ENCODE measurements around the gene RFFL.

DNA sequence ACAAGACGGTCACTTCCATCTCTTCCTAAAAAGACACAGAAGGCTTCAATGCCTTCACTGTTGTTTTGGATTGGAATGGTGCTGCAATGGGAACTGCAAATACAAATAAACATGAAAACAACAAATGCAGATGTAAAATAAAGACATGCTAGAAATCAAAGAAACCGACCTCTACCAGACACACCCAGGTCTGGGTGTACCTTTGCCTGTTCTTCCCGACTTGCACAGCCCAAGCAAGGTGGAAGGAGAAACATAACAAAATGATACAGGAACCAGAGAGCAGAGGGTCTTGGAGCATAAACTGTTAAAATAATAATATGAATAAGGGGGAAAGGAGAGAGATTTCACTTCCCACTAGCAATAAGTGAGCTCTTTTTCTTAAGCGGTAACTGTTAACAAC, 17.3 kb downstream of the RFFL start:
- TF ChIP-seq POLR2A (IDR thresholded peaks at IDR 0.05; ENCODE audit: low read depth, low read length) (no peak), RAD21 (IDR thresholded peaks at IDR 0.05; ENCODE audit: low read length) (no peak), FOS (IDR thresholded peaks at IDR 0.05; ENCODE audit: low read depth, low read length) (no peak), MXI1 (IDR thresholded peaks at IDR 0.05; ENCODE audit: borderline replicate concordance, low read depth, low read length) (no peak), MAFK (IDR thresholded peaks at IDR 0.05; ENCODE audit: low read depth, low read length) (no peak), MAZ (IDR thresholded peaks at IDR 0.05; ENCODE audit: borderline replicate concordance, low read depth, low read length) (no peak), RCOR1 (IDR thresholded peaks at IDR 0.05; ENCODE audit: insufficient replicate concordance, low read length) (no peak), NFE2L2 (IDR thresholded peaks at IDR 0.05; ENCODE audit: low read depth, low read length) (no peak)
- TF ChIP-seq, protein P1, sequence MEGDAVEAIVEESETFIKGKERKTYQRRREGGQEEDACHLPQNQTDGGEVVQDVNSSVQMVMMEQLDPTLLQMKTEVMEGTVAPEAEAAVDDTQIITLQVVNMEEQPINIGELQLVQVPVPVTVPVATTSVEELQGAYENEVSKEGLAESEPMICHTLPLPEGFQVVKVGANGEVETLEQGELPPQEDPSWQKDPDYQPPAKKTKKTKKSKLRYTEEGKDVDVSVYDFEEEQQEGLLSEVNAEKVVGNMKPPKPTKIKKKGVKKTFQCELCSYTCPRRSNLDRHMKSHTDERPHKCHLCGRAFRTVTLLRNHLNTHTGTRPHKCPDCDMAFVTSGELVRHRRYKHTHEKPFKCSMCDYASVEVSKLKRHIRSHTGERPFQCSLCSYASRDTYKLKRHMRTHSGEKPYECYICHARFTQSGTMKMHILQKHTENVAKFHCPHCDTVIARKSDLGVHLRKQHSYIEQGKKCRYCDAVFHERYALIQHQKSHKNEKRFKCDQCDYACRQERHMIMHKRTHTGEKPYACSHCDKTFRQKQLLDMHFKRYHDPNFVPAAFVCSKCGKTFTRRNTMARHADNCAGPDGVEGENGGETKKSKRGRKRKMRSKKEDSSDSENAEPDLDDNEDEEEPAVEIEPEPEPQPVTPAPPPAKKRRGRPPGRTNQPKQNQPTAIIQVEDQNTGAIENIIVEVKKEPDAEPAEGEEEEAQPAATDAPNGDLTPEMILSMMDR (conservative IDR thresholded peaks at IDR 0.05; ENCODE audit: low read depth, low read length) = no peak
- TF ChIP-seq, protein P2, sequence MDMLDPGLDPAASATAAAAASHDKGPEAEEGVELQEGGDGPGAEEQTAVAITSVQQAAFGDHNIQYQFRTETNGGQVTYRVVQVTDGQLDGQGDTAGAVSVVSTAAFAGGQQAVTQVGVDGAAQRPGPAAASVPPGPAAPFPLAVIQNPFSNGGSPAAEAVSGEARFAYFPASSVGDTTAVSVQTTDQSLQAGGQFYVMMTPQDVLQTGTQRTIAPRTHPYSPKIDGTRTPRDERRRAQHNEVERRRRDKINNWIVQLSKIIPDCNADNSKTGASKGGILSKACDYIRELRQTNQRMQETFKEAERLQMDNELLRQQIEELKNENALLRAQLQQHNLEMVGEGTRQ (IDR thresholded peaks at IDR 0.05; ENCODE audit: low read depth, low read length) = no peak
